Stimulated activated naive B cell treated with anti-CD40 and anti-IgM and Interleukin-4, amounts not matched to agents 10 μg/mL and 1 μg/mL and 100 μg/mL, for 72 hours (primary cell): ENCODE results near the gene HDGFL3.

ENCODE experiments used
- ATAC-seq, 2 donors: fragments of 150-1000 bp; cut with Tn5 transposase; replicated peaks; 2 replicates each; pipeline ENCODE4 v1.10.0; 2021; ENCODE audit warnings: moderate library complexity in 1 of 2
- DNase-seq: peaks from one replicate; pipeline ENCODE4 v3.0.0; 2021
- H3K27ac Mint-ChIP-seq: one replicate; pipeline ENCODE4 v1.8.0; 2022; ENCODE audit warnings: mild to moderate bottlenecking, mixed read lengths
- H3K27me3 Mint-ChIP-seq, 2 donors: one replicate each; pipeline ENCODE4 v1.8.0; 2022; ENCODE audit warnings: mixed read lengths in 2 of 2
- H3K36me3 Mint-ChIP-seq, 2 donors: one replicate each; pipeline ENCODE4 v1.8.0; 2022; ENCODE audit warnings: mixed read lengths in 2 of 2, mild to moderate bottlenecking in 1 of 2
- H3K4me1 Mint-ChIP-seq, 2 donors: one replicate each; pipeline ENCODE4 v1.8.0; 2022; ENCODE audit warnings: mixed read lengths in 2 of 2, mild to moderate bottlenecking in 1 of 2
- H3K4me3 Mint-ChIP-seq, 2 donors: one replicate each; pipeline ENCODE4 v1.8.0; 2022; ENCODE audit warnings: mild to moderate bottlenecking in 2 of 2, mixed read lengths in 2 of 2, moderate library complexity in 1 of 2
- H3K9me3 Mint-ChIP-seq, 2 donors: one replicate each; pipeline ENCODE4 v1.8.0; 2022; ENCODE audit warnings: mixed read lengths in 2 of 2, mild to moderate bottlenecking in 1 of 2

Gene HDGFL3

DNA sequence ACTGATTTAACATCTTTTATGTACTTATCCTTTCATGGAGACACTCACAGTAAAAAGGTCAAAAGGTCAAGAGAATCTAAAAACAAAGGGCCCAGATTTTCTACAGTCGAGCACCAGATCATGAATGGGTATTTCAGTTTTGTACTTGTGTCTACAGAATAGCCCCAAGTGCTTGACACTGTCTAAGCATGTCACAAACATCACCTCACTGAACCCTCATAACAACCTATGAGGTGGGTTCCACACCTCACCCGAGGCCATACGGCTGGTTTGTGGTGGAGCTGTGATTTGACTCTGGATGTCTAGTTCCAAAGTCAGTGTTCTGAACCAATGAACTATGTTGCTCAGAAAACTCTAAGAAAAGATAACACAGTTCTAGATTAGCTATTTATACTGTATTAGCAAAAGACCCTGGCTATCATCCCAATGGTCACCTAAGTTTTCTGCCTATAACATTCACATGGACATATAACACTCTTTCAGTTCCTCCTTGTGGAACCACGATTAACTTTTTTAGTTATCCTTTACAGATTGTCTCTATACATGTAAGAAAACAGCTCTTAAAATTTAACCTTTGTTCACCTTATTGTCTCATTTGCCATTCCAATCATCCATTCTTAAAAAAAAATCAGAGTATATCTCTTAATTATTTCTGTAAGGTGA is 74.6 kb downstream of the HDGFL3 start:
- no peaks in the 10 kb centered on the region for H3K36me3 Mint-ChIP-seq
- no peaks in the 10 kb centered on the region for H3K4me1 Mint-ChIP-seq
- H3K4me3 Mint-ChIP-seq: no peak overlapping the region
- DNase-seq (no peak), ATAC-seq (no peak)
- no peaks in the 10 kb centered on the region for H3K27me3 Mint-ChIP-seq
- no peaks in the 10 kb centered on the region for H3K9me3 Mint-ChIP-seq
- no peak overlapping the region for H3K27ac Mint-ChIP-seq

DNA sequence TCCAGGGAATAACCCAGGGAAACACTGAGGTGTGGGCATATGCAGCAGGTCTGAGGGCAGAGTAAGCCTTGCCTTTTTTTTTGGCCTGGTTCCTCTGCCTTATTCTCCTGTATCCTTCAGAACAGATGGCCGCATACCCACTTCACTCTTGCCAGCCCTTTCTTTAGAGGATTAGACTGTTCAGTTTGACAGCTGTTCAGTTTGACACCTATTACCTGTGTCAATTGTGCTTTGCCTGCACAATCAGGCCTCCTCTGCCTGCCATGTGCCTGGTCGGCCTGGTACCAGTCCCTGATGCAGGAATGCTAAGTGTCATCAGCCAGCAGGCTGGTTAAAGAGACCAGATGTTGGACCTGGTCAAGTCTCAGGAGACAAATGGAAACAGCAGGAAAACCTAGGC is 77.8 kb downstream of the HDGFL3 start:
- H3K9me3 Mint-ChIP-seq: no peaks in the 10 kb centered on the region
- H3K4me1 Mint-ChIP-seq: no peaks in the 10 kb centered on the region
- H3K27ac Mint-ChIP-seq: no peak overlapping the region
- DNase-seq: no peak
- no peak overlapping the region for H3K4me3 Mint-ChIP-seq
- ATAC-seq: no peak
- no peaks in the 10 kb centered on the region for H3K27me3 Mint-ChIP-seq
- no peaks in the 10 kb centered on the region for H3K36me3 Mint-ChIP-seq

DNA sequence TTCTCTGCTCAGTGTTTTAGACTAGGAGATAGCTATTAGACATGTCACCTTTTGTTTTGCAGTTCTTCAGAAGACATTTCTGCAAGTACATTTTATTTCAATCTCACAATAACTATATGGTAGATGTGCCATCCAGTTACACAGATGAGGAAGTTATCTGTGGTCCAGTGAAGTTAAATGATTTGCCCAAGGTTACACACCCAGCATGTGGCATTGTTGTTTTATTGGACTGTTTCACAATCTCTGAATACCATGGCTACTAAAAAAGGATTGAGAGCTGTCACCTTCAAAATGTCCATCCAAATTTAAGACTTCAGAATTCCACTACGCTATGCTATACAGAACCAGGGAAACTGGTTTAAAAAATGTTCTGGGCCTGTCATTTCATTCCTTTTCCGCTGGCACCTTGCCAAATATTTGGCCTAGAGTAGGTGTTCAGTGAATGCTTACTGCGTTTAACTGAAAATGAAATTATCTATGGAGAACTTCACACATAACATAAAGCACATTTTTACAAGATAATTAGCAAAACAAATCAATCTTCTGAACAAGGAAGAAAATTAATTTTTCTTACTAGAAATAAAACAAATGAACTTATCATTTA is 80.0 kb downstream of the HDGFL3 start:
- no peak for DNase-seq
- H3K4me1 Mint-ChIP-seq: no peaks in the 10 kb centered on the region
- ATAC-seq: no peak
- H3K36me3 Mint-ChIP-seq: no peaks in the 10 kb centered on the region
- H3K9me3 Mint-ChIP-seq: no peaks in the 10 kb centered on the region
- no peak overlapping the region for H3K4me3 Mint-ChIP-seq
- H3K27ac Mint-ChIP-seq: no peak overlapping the region
- H3K27me3 Mint-ChIP-seq: no peaks in the 10 kb centered on the region

DNA sequence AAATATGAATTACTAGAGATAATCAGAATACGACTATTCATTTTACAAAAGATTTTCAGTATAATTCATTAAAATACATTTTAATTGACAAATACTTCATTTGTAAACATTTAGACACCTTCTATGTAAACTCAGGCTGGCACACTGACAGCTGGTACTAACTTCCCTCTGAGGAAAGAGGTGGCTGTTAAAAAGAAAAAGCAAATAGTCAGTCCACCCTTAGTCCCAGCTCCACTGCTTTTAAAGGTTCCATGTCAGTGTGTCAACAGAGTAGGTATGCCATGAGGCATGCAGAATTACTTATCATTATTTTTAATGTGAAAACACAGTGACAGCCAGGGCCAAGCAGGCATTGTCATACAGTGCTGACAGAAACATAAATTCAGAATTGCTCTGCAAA is 84.1 kb downstream of the HDGFL3 start:
- Mint-ChIP-seq H3K27ac (no peak overlapping the region), H3K36me3 (no peaks in the 10 kb centered on the region), H3K4me1 (no peaks in the 10 kb centered on the region), H3K27me3 (no peaks in the 10 kb centered on the region), H3K9me3 (no peaks in the 10 kb centered on the region), H3K4me3 (no peak overlapping the region)
- ATAC-seq (no peak), DNase-seq (no peak)

DNA sequence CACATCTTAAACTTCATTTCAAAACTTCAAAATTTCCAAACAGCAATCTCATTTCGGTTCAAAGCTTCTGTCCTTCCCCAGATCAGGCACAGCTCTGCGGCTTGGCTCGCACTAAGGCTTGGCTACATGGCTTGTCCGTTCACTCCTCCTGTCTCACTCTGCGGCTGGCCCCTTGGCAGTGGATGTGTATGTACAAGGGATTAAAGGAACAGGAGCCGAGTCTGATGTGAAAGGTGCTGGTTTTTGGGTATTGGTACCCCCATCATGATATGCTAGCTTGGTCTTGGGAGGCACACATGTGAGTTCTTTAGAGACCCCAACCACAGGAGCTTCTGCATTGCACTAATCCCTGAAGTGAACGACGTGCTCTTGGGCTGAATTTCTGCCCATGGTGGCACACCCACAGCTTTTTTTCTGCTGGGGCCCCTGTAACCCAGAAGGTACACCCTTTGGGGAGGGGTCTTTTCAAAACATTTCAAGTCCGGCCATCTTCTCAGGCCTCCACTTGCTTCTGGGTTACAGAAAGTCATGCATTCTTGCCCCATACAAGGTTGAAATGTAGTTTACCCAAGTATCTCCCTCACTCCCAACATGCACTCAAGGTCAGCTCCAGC is 87.5 kb downstream of the HDGFL3 start:
- ATAC-seq (no peak), DNase-seq (no peak)
- H3K9me3 Mint-ChIP-seq: no peaks in the 10 kb centered on the region
- no peaks in the 10 kb centered on the region for H3K27me3 Mint-ChIP-seq
- H3K4me3 Mint-ChIP-seq: no peak overlapping the region
- no peaks in the 10 kb centered on the region for H3K4me1 Mint-ChIP-seq
- no peaks in the 10 kb centered on the region for H3K36me3 Mint-ChIP-seq
- no peak overlapping the region for H3K27ac Mint-ChIP-seq

DNA sequence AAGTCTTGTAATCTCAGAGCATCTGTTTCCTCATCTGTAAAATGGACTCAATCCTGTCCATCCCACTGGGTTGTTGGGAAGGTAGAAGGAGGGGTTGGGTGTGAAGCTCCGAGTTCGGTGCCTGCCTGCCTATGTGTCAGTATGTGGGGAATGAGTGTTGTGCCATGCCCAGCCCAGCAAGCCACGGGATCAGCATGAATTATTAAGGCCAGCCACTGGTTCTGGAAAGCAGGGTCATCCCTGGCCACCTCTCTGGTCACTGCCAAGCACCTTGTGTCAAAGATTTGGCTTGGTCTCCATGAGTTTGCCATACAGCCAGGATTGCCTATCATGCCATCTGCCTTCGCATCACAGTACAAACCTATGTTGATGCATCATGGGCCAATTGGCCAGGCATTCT is 88.7 kb downstream of the HDGFL3 start:
- DNase-seq: no peak
- no peak for ATAC-seq
- no peaks in the 10 kb centered on the region for H3K4me1 Mint-ChIP-seq
- H3K27me3 Mint-ChIP-seq: no peaks in the 10 kb centered on the region
- H3K27ac Mint-ChIP-seq: no peak overlapping the region
- no peak overlapping the region for H3K4me3 Mint-ChIP-seq
- H3K9me3 Mint-ChIP-seq: no peaks in the 10 kb centered on the region
- H3K36me3 Mint-ChIP-seq: no peaks in the 10 kb centered on the region

DNA sequence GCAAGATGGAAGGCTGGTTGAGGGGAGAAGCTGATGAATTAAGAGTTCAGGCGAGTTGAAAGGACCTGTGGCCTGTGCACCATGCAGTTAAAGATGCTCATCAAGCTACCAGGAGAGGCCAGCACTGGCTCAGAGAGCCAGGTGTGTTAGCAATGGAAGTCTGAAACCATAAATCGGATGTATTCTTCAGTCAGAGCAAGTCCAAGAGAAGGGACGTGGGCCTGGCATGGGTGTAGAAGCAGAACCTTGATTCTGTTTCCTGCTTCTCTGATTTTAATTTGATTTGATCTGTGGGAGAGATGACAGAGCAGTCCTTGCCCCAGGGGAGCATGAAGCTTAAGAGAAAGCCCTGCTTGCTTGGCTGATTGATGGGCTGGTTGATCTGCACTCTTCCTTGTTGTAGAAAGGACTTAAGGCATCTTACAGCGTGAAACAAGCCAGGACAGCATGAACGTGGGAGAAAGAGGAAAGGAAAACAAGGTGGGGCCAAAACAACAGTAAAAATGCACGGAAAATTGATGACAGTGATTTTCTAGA is 89.3 kb downstream of the HDGFL3 start:
- ATAC-seq (no peak), DNase-seq (no peak)
- H3K4me3 Mint-ChIP-seq: no peak overlapping the region
- H3K4me1 Mint-ChIP-seq: no peaks in the 10 kb centered on the region
- no peak overlapping the region for H3K27ac Mint-ChIP-seq
- H3K27me3 Mint-ChIP-seq: no peaks in the 10 kb centered on the region
- no peaks in the 10 kb centered on the region for H3K9me3 Mint-ChIP-seq
- H3K36me3 Mint-ChIP-seq: no peaks in the 10 kb centered on the region

DNA sequence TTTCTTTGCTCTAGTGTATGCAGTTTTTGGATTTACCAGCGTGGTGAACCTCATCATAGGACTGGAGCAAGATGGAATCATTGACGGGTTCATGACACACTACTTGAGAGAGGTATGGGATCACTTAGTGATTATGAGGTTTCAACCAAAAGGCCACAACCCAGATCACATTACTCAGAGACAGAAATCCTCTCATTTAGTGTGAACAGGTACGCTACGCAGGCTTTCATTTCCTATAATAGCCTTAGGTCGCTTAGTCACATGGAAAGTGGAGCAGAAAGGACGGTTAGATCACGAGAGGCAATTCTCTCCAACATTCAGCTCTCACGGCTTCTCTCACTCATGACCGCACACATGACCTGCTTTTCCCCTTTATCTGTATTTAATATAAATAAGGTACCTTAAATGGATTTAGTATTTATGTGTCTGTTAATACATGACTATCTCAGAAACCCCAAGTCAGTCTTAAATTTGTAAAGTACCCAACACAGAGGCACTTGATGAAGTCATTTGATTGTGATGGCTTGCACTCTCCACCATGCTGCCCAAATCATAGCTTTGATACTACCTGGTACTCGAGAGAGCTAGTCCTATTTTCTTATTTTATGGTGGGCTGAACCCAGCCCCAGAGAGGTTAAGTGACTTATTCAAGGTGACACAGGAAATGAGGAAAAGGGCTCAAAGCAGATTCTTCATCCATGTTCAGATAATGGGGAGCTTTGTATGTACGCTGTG is 91.6 kb downstream of the HDGFL3 start:
- ATAC-seq: peak in 1 of 2 donors; percentile 31
- peaks cover 5 to 6% of the 10 kb centered on the region in 2 donors for H3K27me3 Mint-ChIP-seq
- peaks cover 2 to 5% of the 10 kb centered on the region in 2 donors for H3K36me3 Mint-ChIP-seq
- H3K27ac Mint-ChIP-seq: no peak overlapping the region
- peaks cover 0 to 2% of the 10 kb centered on the region in 2 donors for H3K9me3 Mint-ChIP-seq
- no peak for DNase-seq
- no peak overlapping the region for H3K4me3 Mint-ChIP-seq
- peaks cover 0 to 2% of the 10 kb centered on the region in 2 donors for H3K4me1 Mint-ChIP-seq

DNA sequence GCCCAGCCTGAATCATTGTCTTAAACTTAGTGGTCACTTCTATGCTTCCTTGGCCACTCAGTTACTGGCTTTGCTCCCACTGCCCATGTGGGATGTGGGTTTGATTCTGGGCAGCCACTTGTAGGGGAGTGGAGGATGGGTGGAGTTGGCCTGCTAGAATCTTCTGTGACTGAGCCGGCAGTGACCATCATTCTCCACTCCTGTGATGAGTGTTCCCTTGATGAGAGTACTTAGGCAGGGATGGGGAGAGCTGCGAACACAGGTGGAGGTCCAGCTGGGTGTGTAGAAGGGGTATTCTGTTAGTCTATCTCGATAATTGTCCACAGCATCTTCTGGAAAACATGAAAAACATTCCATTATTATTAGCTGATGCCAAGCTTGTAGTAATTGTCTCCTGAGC is 92.2 kb downstream of the HDGFL3 start:
- peaks cover 6% of the 10 kb centered on the region in 2 donors for H3K27me3 Mint-ChIP-seq
- peaks cover 0 to 2% of the 10 kb centered on the region in 2 donors for H3K4me1 Mint-ChIP-seq
- H3K9me3 Mint-ChIP-seq: peaks cover 0 to 2% of the 10 kb centered on the region in 2 donors
- peaks cover 2 to 5% of the 10 kb centered on the region in 2 donors for H3K36me3 Mint-ChIP-seq
- ATAC-seq: no peak
- H3K4me3 Mint-ChIP-seq: no peak overlapping the region
- H3K27ac Mint-ChIP-seq: no peak overlapping the region
- no peak for DNase-seq

DNA sequence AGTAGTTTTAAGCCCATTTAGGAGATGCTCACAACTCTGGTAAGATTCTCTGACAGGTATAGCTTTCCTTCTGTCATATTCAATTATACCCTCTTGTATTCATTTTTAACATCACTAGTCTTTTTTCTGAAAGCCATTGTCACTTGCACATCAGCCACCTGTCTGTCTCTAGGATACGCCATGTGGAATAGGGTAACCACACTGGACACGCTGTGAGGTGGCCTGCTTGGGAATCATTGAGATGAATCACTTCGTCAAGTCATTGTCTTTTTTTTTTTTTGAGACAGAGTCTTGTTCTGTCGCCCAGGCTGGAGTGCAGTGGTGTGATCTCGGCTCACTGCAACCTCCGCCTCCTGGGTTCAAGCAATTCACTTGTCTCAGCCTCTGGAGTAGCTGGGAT is 92.8 kb downstream of the HDGFL3 start:
- ATAC-seq (no peak), DNase-seq (no peak)
- H3K4me3 Mint-ChIP-seq: no peak overlapping the region
- H3K4me1 Mint-ChIP-seq: peaks cover 2 to 4% of the 10 kb centered on the region in 2 donors
- H3K9me3 Mint-ChIP-seq: peaks cover 0 to 2% of the 10 kb centered on the region in 2 donors
- H3K27me3 Mint-ChIP-seq: peaks cover 6 to 7% of the 10 kb centered on the region in 2 donors
- H3K36me3 Mint-ChIP-seq: peaks cover 2 to 5% of the 10 kb centered on the region in 2 donors
- H3K27ac Mint-ChIP-seq: no peak overlapping the region

DNA sequence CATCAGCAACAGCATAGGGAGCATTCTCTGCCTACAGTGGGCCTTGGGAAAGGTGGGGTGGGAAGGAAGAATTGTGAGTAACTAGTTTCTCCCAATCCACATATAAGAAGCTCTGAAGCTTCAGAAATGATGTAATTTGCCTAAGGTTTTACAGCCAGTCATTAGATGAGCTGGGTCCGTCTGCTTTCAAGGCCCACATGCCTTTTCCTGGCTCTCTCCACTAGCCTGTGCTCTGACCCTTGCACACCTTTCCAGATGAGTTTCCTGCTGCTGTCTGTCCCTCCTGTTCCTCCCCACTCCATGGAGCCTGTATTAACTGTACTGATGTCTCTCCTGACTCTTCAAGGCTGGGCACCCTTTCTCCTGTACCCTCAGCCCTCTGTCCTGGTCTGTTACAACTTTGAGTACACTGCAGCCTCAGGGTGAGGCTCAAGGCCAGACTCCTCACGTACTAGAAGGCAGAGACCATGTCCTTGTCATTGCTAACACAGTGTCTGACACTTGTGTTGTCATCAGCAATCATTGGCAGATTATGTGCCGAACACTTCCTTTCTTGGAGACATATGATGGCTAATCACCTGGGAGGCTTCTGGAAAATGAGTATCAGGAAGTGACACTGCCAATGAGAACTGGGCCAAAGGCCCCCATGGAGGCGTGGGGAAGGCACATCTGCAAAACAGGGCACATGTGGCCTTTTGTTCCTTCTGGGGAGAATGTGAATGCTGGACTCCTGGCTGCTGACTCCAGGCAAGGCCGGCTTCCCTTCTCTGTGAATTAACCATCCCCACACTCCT is 93.5 kb downstream of the HDGFL3 start:
- Mint-ChIP-seq H3K27me3 (peaks cover 8 to 14% of the 10 kb centered on the region in 2 donors), H3K4me1 (peaks cover 8 to 10% of the 10 kb centered on the region in 2 donors), H3K9me3 (peaks cover 0 to 2% of the 10 kb centered on the region in 2 donors), H3K36me3 (peaks cover 2 to 5% of the 10 kb centered on the region in 2 donors), H3K27ac (no peak overlapping the region), H3K4me3 (no peak overlapping the region)
- DNase-seq: no peak
- no peak for ATAC-seq

DNA sequence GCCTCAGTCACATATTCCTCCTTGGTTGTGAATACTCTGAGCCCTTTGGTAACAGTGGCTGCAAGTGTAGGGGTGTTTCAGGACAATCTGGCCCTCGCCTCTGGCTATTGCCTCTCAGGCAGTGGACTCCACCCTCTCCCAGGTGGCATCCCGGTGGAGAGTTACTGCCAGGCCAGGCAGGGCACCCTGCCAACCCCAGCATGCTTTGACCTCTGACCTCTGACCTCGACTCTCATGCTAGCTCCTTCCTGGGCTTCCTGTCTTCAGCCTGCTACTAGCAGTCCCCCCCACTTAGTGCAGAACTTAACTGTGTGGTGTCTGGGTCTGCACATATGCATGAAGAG is 94.7 kb downstream of the HDGFL3 start:
- H3K9me3 Mint-ChIP-seq: peaks cover 0 to 2% of the 10 kb centered on the region in 2 donors
- H3K36me3 Mint-ChIP-seq: peaks cover 2 to 5% of the 10 kb centered on the region in 2 donors
- H3K27me3 Mint-ChIP-seq: peaks cover 11 to 14% of the 10 kb centered on the region in 2 donors
- no peak overlapping the region for H3K4me3 Mint-ChIP-seq
- ATAC-seq (no peak), DNase-seq (no peak)
- no peak overlapping the region for H3K27ac Mint-ChIP-seq
- H3K4me1 Mint-ChIP-seq: peaks cover 18 to 21% of the 10 kb centered on the region in 2 donors

DNA sequence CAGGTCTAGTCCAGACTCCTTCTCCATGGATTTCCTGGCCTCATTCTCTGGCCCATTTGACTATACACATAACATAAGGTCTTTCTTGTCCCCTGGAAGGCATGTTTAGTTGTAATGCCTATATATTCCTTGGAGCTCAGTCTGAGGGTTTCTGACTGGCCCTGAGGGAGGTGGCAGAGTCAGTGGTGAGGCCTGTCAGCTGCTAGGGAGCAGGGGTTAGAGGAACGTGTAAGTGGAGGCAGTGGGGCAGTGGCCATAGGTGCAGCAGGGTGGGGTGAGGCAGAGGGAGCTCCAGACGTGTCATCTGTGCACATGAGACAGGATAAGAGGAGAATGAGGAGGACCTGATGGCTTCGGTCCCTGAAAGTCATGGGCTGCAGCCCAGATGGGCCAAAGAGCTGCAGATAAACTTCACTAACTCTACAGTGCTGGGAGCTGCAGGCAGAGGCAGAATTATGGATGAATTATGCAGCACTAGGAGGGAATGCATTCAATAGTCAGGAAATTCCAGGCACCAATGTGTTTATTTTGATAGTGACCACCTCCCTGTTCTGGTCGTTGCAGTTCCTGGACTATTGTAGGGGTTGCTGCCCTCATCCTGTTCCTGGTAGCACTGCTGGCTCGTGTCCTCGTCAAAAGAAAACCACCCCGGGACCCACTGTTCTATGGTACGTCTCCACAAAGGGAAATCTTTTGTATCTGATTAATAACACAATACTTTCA is 95.2 kb downstream of the HDGFL3 start:
- H3K4me1 Mint-ChIP-seq: peaks cover 18 to 21% of the 10 kb centered on the region in 2 donors
- peaks cover 0 to 2% of the 10 kb centered on the region in 2 donors for H3K9me3 Mint-ChIP-seq
- DNase-seq (no peak), ATAC-seq (no peak)
- no peak overlapping the region for H3K27ac Mint-ChIP-seq
- peaks cover 2 to 5% of the 10 kb centered on the region in 2 donors for H3K36me3 Mint-ChIP-seq
- H3K27me3 Mint-ChIP-seq: peaks cover 11 to 14% of the 10 kb centered on the region in 2 donors
- no peak overlapping the region for H3K4me3 Mint-ChIP-seq
